Astrocyte (in vitro differentiated cells and primary cell): ENCODE measurements around the gene ARHGEF37. TPM values are rescaled to one million over a fixed set of nuclear protein-coding genes. Genes with fewer than 3 reads are reported as not detected.

ENCODE experiments used
- DNase-seq: peaks from one replicate; pipeline ENCODE4 v3.0.0-alpha.2; 2010; ENCODE audit warnings: low read depth
- FAIRE-seq: peaks from 2 replicates; lab custom pipeline; 2011; peaks lifted over from hg19 to GRCh38; lab: Jason Lieb, UNC
- H2AFZ ChIP-seq: 2 replicates; pipeline ENCODE4 v1.6.0; 2012; ENCODE audit warnings: low read depth, low read length, inconsistent platforms
- H3K27ac ChIP-seq: 2 replicates; pipeline ENCODE4 v1.5.1; 2011; ENCODE audit warnings: low read depth, low read length, inconsistent platforms
- H3K27me3 ChIP-seq: 2 replicates; pipeline ENCODE4 v1.6.0; 2011; ENCODE audit warnings: low read length, inconsistent platforms; ENCODE audit not compliant: insufficient read depth
- H3K36me3 ChIP-seq: 2 replicates; pipeline ENCODE4 v1.5.1; 2011; ENCODE audit warnings: low read length, inconsistent platforms; ENCODE audit not compliant: insufficient read depth
- H3K4me1 ChIP-seq: 2 replicates; pipeline ENCODE4 v1.5.1; 2011; ENCODE audit warnings: low read length, inconsistent platforms; ENCODE audit not compliant: insufficient read depth
- H3K4me2 ChIP-seq: 2 replicates; pipeline ENCODE4 v1.6.0; 2012; ENCODE audit warnings: low read length, inconsistent platforms
- H3K4me3 ChIP-seq: 2 replicates; pipeline ENCODE4 v1.5.1; 2011; ENCODE audit warnings: low read depth, mild to moderate bottlenecking, low read length, inconsistent platforms; ENCODE audit not compliant: insufficient read depth
- H3K79me2 ChIP-seq: 2 replicates; pipeline ENCODE4 v1.6.0; 2012; ENCODE audit warnings: mild to moderate bottlenecking, low read length, inconsistent platforms; ENCODE audit not compliant: insufficient read depth
- H3K9ac ChIP-seq: 2 replicates; pipeline ENCODE4 v1.6.0; 2012; ENCODE audit warnings: mild to moderate bottlenecking, low read length, inconsistent platforms
- H3K9me3 ChIP-seq: 2 replicates; pipeline ENCODE4 v1.5.1; 2012; ENCODE audit warnings: low read depth, mild to moderate bottlenecking, low read length, inconsistent platforms; ENCODE audit not compliant: insufficient read depth
- H4K20me1 ChIP-seq: 2 replicates; pipeline ENCODE4 v1.6.0; 2012; ENCODE audit warnings: low read length, inconsistent platforms; ENCODE audit not compliant: insufficient read depth
- H3K27ac Mint-ChIP-seq: one replicate; pipeline ENCODE4 v1.8.0; 2021; ENCODE audit warnings: mild to moderate bottlenecking, mixed read lengths; ENCODE audit not compliant: unreplicated experiment
- H3K27me3 Mint-ChIP-seq: one replicate; pipeline ENCODE4 v1.8.0; 2021; ENCODE audit warnings: low read depth, mixed read lengths; ENCODE audit not compliant: unreplicated experiment
- H3K36me3 Mint-ChIP-seq: one replicate; pipeline ENCODE4 v1.8.0; 2021; ENCODE audit warnings: low read depth, mixed read lengths; ENCODE audit not compliant: unreplicated experiment
- H3K4me1 Mint-ChIP-seq: one replicate; pipeline ENCODE4 v1.8.0; 2021; ENCODE audit warnings: low read depth, mixed read lengths; ENCODE audit not compliant: unreplicated experiment
- H3K4me3 Mint-ChIP-seq: one replicate; pipeline ENCODE4 v1.8.0; 2021; ENCODE audit warnings: mild to moderate bottlenecking, moderate library complexity, mixed read lengths; ENCODE audit not compliant: unreplicated experiment
- H3K9me3 Mint-ChIP-seq: one replicate; pipeline ENCODE4 v1.8.0; 2021; ENCODE audit warnings: mild to moderate bottlenecking, mixed read lengths; ENCODE audit not compliant: unreplicated experiment
- EZH2 ChIP-seq: IDR thresholded peaks from 2 replicates; pipeline ENCODE4 v1.6.1; 2012; ENCODE audit warnings: mild to moderate bottlenecking, low read length, inconsistent platforms; ENCODE audit not compliant: insufficient read depth
- total RNA-seq: library from RNA; stranded (reverse); gene quantifications from 2 replicates; pipeline ENCODE4 v1.2.1, GENCODE V29; 2021
- TF ChIP-seq, protein P1 (sequence below): IDR thresholded peaks from 2 replicates; pipeline ENCODE4 v1.5.1; 2011; ENCODE audit warnings: low read depth, mild to moderate bottlenecking, inconsistent platforms, low read length, moderate library complexity; ENCODE audit not compliant: insufficient read depth

The ARHGEF37 gene
- total RNA-seq, 1 donor from 2014 or later: 2.3 TPM

GRCh38 chr5:149578896-149579295 lies 2.4 kb upstream of the ARHGEF37 start:
- Histone ChIP-seq H3K4me2 (no peak overlapping the region), H3K9me3 (no peaks in the 10 kb centered on the region), H3K27me3 (no peaks in the 10 kb centered on the region), H3K4me3 (no peak overlapping the region), H3K27ac (no peak overlapping the region), H3K36me3 (no peaks in the 10 kb centered on the region), H3K79me2 (no peaks in the 10 kb centered on the region), H2AFZ (no peak overlapping the region), H3K9ac (no peak overlapping the region), H4K20me1 (no peaks in the 10 kb centered on the region), H3K4me1 (peaks cover 4% of the 10 kb centered on the region)
- no peak overlapping the region for H3K4me3 Mint-ChIP-seq
- no peak overlapping the region for H3K27ac Mint-ChIP-seq
- H3K4me1 Mint-ChIP-seq: no peaks in the 10 kb centered on the region
- H3K27me3 Mint-ChIP-seq: peaks cover 8% of the 10 kb centered on the region
- TF ChIP-seq EZH2: no peak
- TF ChIP-seq, protein P1, sequence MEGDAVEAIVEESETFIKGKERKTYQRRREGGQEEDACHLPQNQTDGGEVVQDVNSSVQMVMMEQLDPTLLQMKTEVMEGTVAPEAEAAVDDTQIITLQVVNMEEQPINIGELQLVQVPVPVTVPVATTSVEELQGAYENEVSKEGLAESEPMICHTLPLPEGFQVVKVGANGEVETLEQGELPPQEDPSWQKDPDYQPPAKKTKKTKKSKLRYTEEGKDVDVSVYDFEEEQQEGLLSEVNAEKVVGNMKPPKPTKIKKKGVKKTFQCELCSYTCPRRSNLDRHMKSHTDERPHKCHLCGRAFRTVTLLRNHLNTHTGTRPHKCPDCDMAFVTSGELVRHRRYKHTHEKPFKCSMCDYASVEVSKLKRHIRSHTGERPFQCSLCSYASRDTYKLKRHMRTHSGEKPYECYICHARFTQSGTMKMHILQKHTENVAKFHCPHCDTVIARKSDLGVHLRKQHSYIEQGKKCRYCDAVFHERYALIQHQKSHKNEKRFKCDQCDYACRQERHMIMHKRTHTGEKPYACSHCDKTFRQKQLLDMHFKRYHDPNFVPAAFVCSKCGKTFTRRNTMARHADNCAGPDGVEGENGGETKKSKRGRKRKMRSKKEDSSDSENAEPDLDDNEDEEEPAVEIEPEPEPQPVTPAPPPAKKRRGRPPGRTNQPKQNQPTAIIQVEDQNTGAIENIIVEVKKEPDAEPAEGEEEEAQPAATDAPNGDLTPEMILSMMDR: no peak
- no peaks in the 10 kb centered on the region for H3K9me3 Mint-ChIP-seq
- H3K36me3 Mint-ChIP-seq: no peaks in the 10 kb centered on the region
- DNase-seq (no peak), FAIRE-seq (no peak)

- H3K27ac ChIP-seq: no peak overlapping the region
- Mint-ChIP-seq H3K4me1 (no peaks in the 10 kb centered on the region), H3K9me3 (no peaks in the 10 kb centered on the region), H3K27me3 (peaks cover 8% of the 10 kb centered on the region), H3K27ac (no peak overlapping the region), H3K36me3 (no peaks in the 10 kb centered on the region), H3K4me3 (peak overlapping the region; percentile 69)
- H2AFZ ChIP-seq: peak overlapping the region; percentile 93
- DNase-seq: no peak
- H3K79me2 ChIP-seq: no peaks in the 10 kb centered on the region
- H3K4me3 ChIP-seq: peak overlapping the region; percentile 59
- H3K9me3 ChIP-seq: no peaks in the 10 kb centered on the region
- H3K36me3 ChIP-seq: no peaks in the 10 kb centered on the region
- peak overlapping the region; percentile 67 for H3K9ac ChIP-seq
- H4K20me1 ChIP-seq: no peaks in the 10 kb centered on the region
- H3K4me2 ChIP-seq: peak overlapping the region; percentile 88
- no peak for FAIRE-seq
- no peak for TF ChIP-seq EZH2
- TF ChIP-seq, protein P1: no peak
- peaks cover 4% of the 10 kb centered on the region for H3K4me1 ChIP-seq
- H3K27me3 ChIP-seq: no peaks in the 10 kb centered on the region
Observed at GRCh38 chr5:149580808-149581191, 498 bp upstream of the ARHGEF37 start.

- peak overlapping the region; percentile 88 for H3K4me2 ChIP-seq
Observed at GRCh38 chr5:149581931-149582768, 852 bp downstream of the ARHGEF37 start.

More at GRCh38 chr5:149581931-149582768, 852 bp downstream of the ARHGEF37 start:
- Mint-ChIP-seq H3K27me3 (peaks cover 8% of the 10 kb centered on the region), H3K9me3 (no peaks in the 10 kb centered on the region), H3K27ac (no peak overlapping the region), H3K36me3 (no peaks in the 10 kb centered on the region), H3K4me3 (peak overlapping the region; percentile 81), H3K4me1 (peaks cover 5% of the 10 kb centered on the region)
- no peaks in the 10 kb centered on the region for H3K27me3 ChIP-seq
- H3K9me3 ChIP-seq: no peaks in the 10 kb centered on the region
- H3K27ac ChIP-seq: no peak overlapping the region
- no peak for TF ChIP-seq EZH2
- TF ChIP-seq, protein P1: no peak
- H3K9ac ChIP-seq: peak overlapping the region; percentile 67
- peaks cover 4% of the 10 kb centered on the region for H3K4me1 ChIP-seq
- H3K36me3 ChIP-seq: no peaks in the 10 kb centered on the region
- H3K79me2 ChIP-seq: no peaks in the 10 kb centered on the region
- H3K4me3 ChIP-seq: peak overlapping the region; percentile 59
- DNase-seq (no peak), FAIRE-seq (no peak)
- H4K20me1 ChIP-seq: no peaks in the 10 kb centered on the region
- H2AFZ ChIP-seq: peak overlapping the region; percentile 93
